Panc1 (cell line): ENCODE data around the gene RAB43. TPM values are rescaled to one million over a fixed set of nuclear protein-coding genes. Genes with fewer than 3 reads are reported as not detected.

Experiments used
- ATAC-seq: fragments of 200-7000 bp; cut with Tn5 transposase; 2 replicates; pipeline ENCODE4 v1.9.1; 2020; ENCODE audit warnings: mild to moderate bottlenecking, moderate library complexity
- BruUV-seq: library from RNA; stranded (reverse); fragments of 400-500 nt; replicated peaks from 2 replicates; lab custom pipeline; 2021; lab: Mats Ljungman, UMichigan
- CTCF ChIA-PET: fragments of 300-600 bp; sonication (Branson Sonifier 250); formaldehyde crosslinking; loops from one replicate; lab custom pipeline; 2022; ENCODE audit warnings: antibody characterized with exemption; lab: Charles Lee
- POLR2A ChIA-PET: fragments of 300-600 bp; sonication (Branson Sonifier 250); formaldehyde crosslinking; loops from one replicate; lab custom pipeline; 2022; ENCODE audit warnings: antibody characterized with exemption; lab: Charles Lee
- DNase-seq: peaks from one replicate; pipeline ENCODE4 v3.0.0-alpha.2; 2010; ENCODE audit warnings: low read depth, low spot score
- H3K27ac ChIP-seq: 2 replicates; pipeline ENCODE4 v1.5.1; 2011; ENCODE audit warnings: mild to moderate bottlenecking, low read length, inconsistent platforms
- H3K27me3 ChIP-seq: fragments of 200-500 bp; sonication (Bioruptor generic); 2 replicates; pipeline ENCODE4 v1.6.0; 2014; ENCODE audit warnings: low read length, inconsistent platforms; ENCODE audit not compliant: control insufficient read depth, insufficient read depth
- H3K36me3 ChIP-seq: fragments of 200-500 bp; sonication (Bioruptor generic); 2 replicates; pipeline ENCODE4 v1.5.1; 2014; ENCODE audit warnings: inconsistent platforms, mild to moderate bottlenecking, low read length, moderate library complexity; ENCODE audit not compliant: control insufficient read depth, insufficient read depth
- H3K4me1 ChIP-seq: 2 replicates; pipeline ENCODE4 v1.5.1; 2011; ENCODE audit warnings: inconsistent platforms, mild to moderate bottlenecking, low read length, moderate library complexity; ENCODE audit not compliant: control insufficient read depth, insufficient read depth
- H3K4me3 ChIP-seq, 2 experiments: 2 replicates each; pipeline ENCODE4 v1.5.1; 2011 to 2012; ENCODE audit warnings: low read depth in 2 of 2, low read length in 2 of 2, mild to moderate bottlenecking in 2 of 2, inconsistent platforms in 1 of 2, moderate library complexity in 1 of 2
- H3K9me3 ChIP-seq: fragments of 200-500 bp; sonication (Bioruptor generic); 2 replicates; pipeline ENCODE4 v1.5.1; 2014; ENCODE audit warnings: low read depth, mild to moderate bottlenecking, inconsistent platforms, low read length, moderate library complexity; ENCODE audit not compliant: control insufficient read depth, insufficient read depth
- POLR2AphosphoS5 ChIP-seq: IDR thresholded peaks from 2 replicates; pipeline ENCODE4 v1.6.1; 2012; ENCODE audit warnings: mild to moderate bottlenecking, low read depth, low read length, moderate library complexity
- SIN3A ChIP-seq: IDR thresholded peaks from 2 replicates; pipeline ENCODE4 v1.6.1; 2012; ENCODE audit warnings: low read depth, mild to moderate bottlenecking, low read length, moderate library complexity, borderline replicate concordance; ENCODE audit not compliant: insufficient read depth
- TCF7L2 ChIP-seq: IDR thresholded peaks from 2 replicates; pipeline ENCODE4 v1.6.1; 2011; ENCODE audit warnings: mild to moderate bottlenecking, low read depth, low read length, inconsistent platforms
- in situ Hi-C: cut with HindIII; loops from 2 replicates; pipeline ENCODE4 v1.10.0; 2016; ENCODE audit warnings: low sequenced_read_pairs, low pct_unique_long_range_greater_than_20kb
- intact Hi-C: fragments of 100-400 bp; cut with micrococcal nuclease; formaldehyde crosslinking; loops from one replicate; pipeline ENCODE4 v1.10.0; 2022; ENCODE audit not compliant: unreplicated experiment
- total RNA-seq: library from RNA; stranded (reverse); gene quantifications from one replicate; pipeline ENCODE4 v1.2.1, GENCODE V29; 2021; ENCODE audit not compliant: unreplicated experiment
- TF ChIP-seq, protein P1 (sequence below): fragments of 450-650 bp; IDR thresholded peaks from 2 replicates; pipeline ENCODE4 v1.5.1; 2017; ENCODE audit warnings: mild to moderate bottlenecking
- TF ChIP-seq, protein P2 (sequence below), 2 experiments: IDR thresholded peaks; 2 replicates each; pipeline ENCODE4 v1.6.1; 2011 to 2012; ENCODE audit warnings: low read depth in 2 of 2, control low read depth in 1 of 2, low read length in 1 of 2, mild to moderate bottlenecking in 1 of 2, moderate library complexity in 1 of 2; ENCODE audit not compliant: insufficient read depth in 1 of 2

The RAB43 gene
- total RNA-seq, 1 experiment from 2014 or later, result 27.7 TPM

DNA sequence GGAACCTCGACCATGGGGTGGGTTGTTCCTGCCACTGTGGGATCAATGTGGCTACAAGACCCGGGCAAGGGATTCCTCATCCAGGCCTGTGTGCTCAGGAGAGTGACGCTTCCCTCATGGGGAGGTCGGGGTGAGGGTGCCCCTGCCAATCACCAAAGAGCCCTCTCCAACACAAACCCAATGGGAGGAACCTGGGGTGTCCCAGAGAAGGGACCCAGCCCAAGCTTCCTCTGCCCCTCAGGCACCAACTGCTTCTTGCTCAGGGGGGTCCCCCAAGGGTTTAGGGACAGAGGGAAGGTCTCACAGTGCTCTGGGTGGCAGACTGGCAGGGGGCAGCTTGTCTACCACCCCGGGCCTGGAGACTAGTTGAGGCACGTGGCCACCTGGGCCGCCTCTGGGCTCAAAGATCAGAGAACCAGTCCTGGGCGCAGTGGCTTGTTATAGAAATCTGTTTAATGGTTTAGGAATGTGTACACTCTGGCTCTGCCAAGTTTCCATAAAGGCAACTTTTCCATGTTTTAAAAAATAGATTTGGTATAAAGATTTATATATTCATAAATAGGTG is 34.4 kb downstream of the RAB43 start:
- TF ChIP-seq, protein P1, sequence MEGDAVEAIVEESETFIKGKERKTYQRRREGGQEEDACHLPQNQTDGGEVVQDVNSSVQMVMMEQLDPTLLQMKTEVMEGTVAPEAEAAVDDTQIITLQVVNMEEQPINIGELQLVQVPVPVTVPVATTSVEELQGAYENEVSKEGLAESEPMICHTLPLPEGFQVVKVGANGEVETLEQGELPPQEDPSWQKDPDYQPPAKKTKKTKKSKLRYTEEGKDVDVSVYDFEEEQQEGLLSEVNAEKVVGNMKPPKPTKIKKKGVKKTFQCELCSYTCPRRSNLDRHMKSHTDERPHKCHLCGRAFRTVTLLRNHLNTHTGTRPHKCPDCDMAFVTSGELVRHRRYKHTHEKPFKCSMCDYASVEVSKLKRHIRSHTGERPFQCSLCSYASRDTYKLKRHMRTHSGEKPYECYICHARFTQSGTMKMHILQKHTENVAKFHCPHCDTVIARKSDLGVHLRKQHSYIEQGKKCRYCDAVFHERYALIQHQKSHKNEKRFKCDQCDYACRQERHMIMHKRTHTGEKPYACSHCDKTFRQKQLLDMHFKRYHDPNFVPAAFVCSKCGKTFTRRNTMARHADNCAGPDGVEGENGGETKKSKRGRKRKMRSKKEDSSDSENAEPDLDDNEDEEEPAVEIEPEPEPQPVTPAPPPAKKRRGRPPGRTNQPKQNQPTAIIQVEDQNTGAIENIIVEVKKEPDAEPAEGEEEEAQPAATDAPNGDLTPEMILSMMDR, result no peak
- no peak for TF ChIP-seq POLR2AphosphoS5
- no peak for TF ChIP-seq TCF7L2
- TF ChIP-seq, protein P2, sequence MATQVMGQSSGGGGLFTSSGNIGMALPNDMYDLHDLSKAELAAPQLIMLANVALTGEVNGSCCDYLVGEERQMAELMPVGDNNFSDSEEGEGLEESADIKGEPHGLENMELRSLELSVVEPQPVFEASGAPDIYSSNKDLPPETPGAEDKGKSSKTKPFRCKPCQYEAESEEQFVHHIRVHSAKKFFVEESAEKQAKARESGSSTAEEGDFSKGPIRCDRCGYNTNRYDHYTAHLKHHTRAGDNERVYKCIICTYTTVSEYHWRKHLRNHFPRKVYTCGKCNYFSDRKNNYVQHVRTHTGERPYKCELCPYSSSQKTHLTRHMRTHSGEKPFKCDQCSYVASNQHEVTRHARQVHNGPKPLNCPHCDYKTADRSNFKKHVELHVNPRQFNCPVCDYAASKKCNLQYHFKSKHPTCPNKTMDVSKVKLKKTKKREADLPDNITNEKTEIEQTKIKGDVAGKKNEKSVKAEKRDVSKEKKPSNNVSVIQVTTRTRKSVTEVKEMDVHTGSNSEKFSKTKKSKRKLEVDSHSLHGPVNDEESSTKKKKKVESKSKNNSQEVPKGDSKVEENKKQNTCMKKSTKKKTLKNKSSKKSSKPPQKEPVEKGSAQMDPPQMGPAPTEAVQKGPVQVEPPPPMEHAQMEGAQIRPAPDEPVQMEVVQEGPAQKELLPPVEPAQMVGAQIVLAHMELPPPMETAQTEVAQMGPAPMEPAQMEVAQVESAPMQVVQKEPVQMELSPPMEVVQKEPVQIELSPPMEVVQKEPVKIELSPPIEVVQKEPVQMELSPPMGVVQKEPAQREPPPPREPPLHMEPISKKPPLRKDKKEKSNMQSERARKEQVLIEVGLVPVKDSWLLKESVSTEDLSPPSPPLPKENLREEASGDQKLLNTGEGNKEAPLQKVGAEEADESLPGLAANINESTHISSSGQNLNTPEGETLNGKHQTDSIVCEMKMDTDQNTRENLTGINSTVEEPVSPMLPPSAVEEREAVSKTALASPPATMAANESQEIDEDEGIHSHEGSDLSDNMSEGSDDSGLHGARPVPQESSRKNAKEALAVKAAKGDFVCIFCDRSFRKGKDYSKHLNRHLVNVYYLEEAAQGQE (IDR thresholded peaks at IDR 0.05; ENCODE audit: insufficient read depth in 1 of 2, low read depth in 2 of 2, low read length in 1 of 2), result no peak
- TF ChIP-seq SIN3A, result no peak
- H3K36me3 ChIP-seq, result no peaks in the 10 kb centered on the region
- no TSS peak for BruUV-seq
- 0 out of 2 replicates have a peak overlapping the region, but pooled peaks have one; percentile 12 for H3K27ac ChIP-seq
- in situ Hi-C loops (no loop called here), intact Hi-C loops (loop anchor here (10.0 kb wide), 1 partner anchor 112 kb away; no protein-coding TSS in a partner anchor)
- DNase-seq, result no peak
- no peak for ATAC-seq
- H3K4me3 ChIP-seq, result no peak overlapping the region
- POLR2A ChIA-PET, result no interaction called here
- no peaks in the 10 kb centered on the region for H3K9me3 ChIP-seq
- no peaks in the 10 kb centered on the region for H3K27me3 ChIP-seq
- CTCF ChIA-PET, result no interaction called here
- peaks cover 4% of the 10 kb centered on the region for H3K4me1 ChIP-seq

DNA sequence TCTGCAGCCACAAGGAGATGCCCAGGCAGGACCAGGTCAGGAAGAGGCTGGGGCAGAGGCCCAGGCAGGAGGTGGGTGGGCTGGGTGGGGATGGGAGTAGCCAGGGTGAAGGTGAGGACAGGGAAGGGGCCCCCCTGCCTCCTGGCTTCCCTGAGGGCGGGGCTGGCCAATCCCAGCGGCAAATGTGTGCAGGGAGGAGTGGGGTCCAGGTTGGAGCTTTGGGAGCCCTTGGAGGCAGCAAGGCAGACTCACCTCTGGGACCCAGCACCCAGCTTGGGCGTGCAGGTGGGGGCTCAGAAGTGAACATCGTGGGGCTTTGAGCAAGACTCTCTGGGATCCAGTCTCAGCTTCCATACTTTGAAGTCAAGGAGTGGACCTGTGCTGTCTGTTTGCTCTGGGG is 35.8 kb downstream of the RAB43 start:
- in situ Hi-C loops (no loop called here), intact Hi-C loops (loop anchor here (10.0 kb wide), 1 partner anchor 111 kb away; no protein-coding TSS in a partner anchor)
- Histone ChIP-seq H3K36me3 (no peaks in the 10 kb centered on the region), H3K9me3 (no peaks in the 10 kb centered on the region), H3K4me1 (peaks cover 4% of the 10 kb centered on the region), H3K4me3 (no peak overlapping the region), H3K27ac (no peak overlapping the region), H3K27me3 (no peaks in the 10 kb centered on the region)
- DNase-seq (no peak), ATAC-seq (no peak)
- ChIA-PET POLR2A (interaction anchor here (0.6 kb wide), 1 partner anchor 25 kb away, joined by 5 read pairs; no protein-coding TSS in a partner anchor), CTCF (no interaction called here)
- no peak for TF ChIP-seq POLR2AphosphoS5
- no peak for TF ChIP-seq TCF7L2
- TF ChIP-seq, protein P1, result no peak
- TF ChIP-seq, protein P2 (IDR thresholded peaks at IDR 0.05; ENCODE audit: insufficient read depth in 1 of 2, low read depth in 2 of 2, low read length in 1 of 2), result no peak
- no peak for TF ChIP-seq SIN3A
- no TSS peak for BruUV-seq
